Measurements from ENCODE around the gene SETD5. TPM values are rescaled to one million over a fixed set of nuclear protein-coding genes. Genes with fewer than 3 reads are reported as not detected.

Gene SETD5
- total RNA-seq, 3 donors from 2014 or later (not counting 1 experiment from before 2014, with no cell fraction given), result 106 to 154 (median 140) TPM

- Histone ChIP-seq H3K4me1 (ENCODE audit: control insufficient read depth, insufficient read depth, low read length) (no peaks in the 10 kb centered on the region), H3K4me3 (ENCODE audit: low read length) (no peak overlapping the region), H3K27ac (ENCODE audit: low read length) (no peak overlapping the region), H3K9me3 (ENCODE audit: control insufficient read depth, insufficient read depth, low read length) (no peaks in the 10 kb centered on the region), H3K36me3 (ENCODE audit: control insufficient read depth, insufficient read depth, low read length) (peaks cover 7% of the 10 kb centered on the region), H3K27me3 (ENCODE audit: control insufficient read depth, insufficient read depth, low read length) (no peaks in the 10 kb centered on the region)
- ATAC-seq (no peak), DNase-seq (no peak)
- H3K36me3 Mint-ChIP-seq, result no peaks in the 10 kb centered on the region
- no peaks in the 10 kb centered on the region for H3K9me3 Mint-ChIP-seq
- no CpG with 5 or more reads among the region's 2 CpGs for WGBS (ENCODE audit: insufficient coverage)
- no peaks in the 10 kb centered on the region for H3K27me3 Mint-ChIP-seq (ENCODE audit: low read depth in 2 of 2)
- H3K4me3 Mint-ChIP-seq, result no peak overlapping the region
- peak overlapping the region; percentile 53 to 74 for H3K27ac Mint-ChIP-seq
- TF ChIP-seq CTCF (IDR thresholded peaks at IDR 0.05), result no peak
- H3K4me1 Mint-ChIP-seq, result peaks cover 50 to 57% of the 10 kb centered on the region in 2 donors
- intact Hi-C loops (cut with micrococcal nuclease), result no loop called here
Measured at GRCh38 chr3:9420850-9421549, 23.6 kb downstream of the SETD5 start.

- peak in 1 of 2 donors; percentile 69 for DNase-seq
- Mint-ChIP-seq H3K9me3 (no peaks in the 10 kb centered on the region), H3K4me1 (peaks cover 39 to 44% of the 10 kb centered on the region in 2 donors), H3K36me3 (peaks cover 6% of the 10 kb centered on the region), H3K27ac (peak overlapping the region; percentile 74 to 75), H3K4me3 (no peak overlapping the region), H3K27me3 (ENCODE audit: low read depth in 2 of 2) (no peaks in the 10 kb centered on the region)
- intact Hi-C loops (cut with micrococcal nuclease), result loop anchor here (1.0 kb wide), 1 partner anchor 70 kb away; no protein-coding TSS in a partner anchor
- H3K4me1 ChIP-seq (ENCODE audit: control insufficient read depth, insufficient read depth, low read length), result no peaks in the 10 kb centered on the region
- no peak overlapping the region for H3K27ac ChIP-seq (ENCODE audit: low read length)
- H3K9me3 ChIP-seq (ENCODE audit: control insufficient read depth, insufficient read depth, low read length), result no peaks in the 10 kb centered on the region
- ATAC-seq, result peak; percentile 70 to 91 (median 79)
- no peak overlapping the region for H3K4me3 ChIP-seq (ENCODE audit: low read length)
- 61% methylated on average over 5 of the region's 5 CpGs for WGBS (ENCODE audit: insufficient coverage)
- H3K27me3 ChIP-seq (ENCODE audit: control insufficient read depth, insufficient read depth, low read length), result no peaks in the 10 kb centered on the region
- peaks cover 20% of the 10 kb centered on the region for H3K36me3 ChIP-seq (ENCODE audit: control insufficient read depth, insufficient read depth, low read length)
- TF ChIP-seq CTCF (IDR thresholded peaks at IDR 0.05), result peak; percentile 64
Measured at GRCh38 chr3:9422712-9423424, 25.5 kb downstream of the SETD5 start.

- TF ChIP-seq CTCF (IDR thresholded peaks at IDR 0.05), result no peak
- intact Hi-C loops (cut with micrococcal nuclease), result no loop called here
- no peaks in the 10 kb centered on the region for H3K27me3 Mint-ChIP-seq (ENCODE audit: low read depth in 2 of 2)
- H3K4me1 ChIP-seq (ENCODE audit: control insufficient read depth, insufficient read depth, low read length), result no peaks in the 10 kb centered on the region
- peaks cover 14 to 21% of the 10 kb centered on the region in 2 donors for H3K4me1 Mint-ChIP-seq
- H3K9me3 ChIP-seq (ENCODE audit: control insufficient read depth, insufficient read depth, low read length), result no peaks in the 10 kb centered on the region
- no peaks in the 10 kb centered on the region for H3K27me3 ChIP-seq (ENCODE audit: control insufficient read depth, insufficient read depth, low read length)
- peak overlapping the region; percentile 30 to 77 for H3K27ac Mint-ChIP-seq
- H3K9me3 Mint-ChIP-seq, result no peaks in the 10 kb centered on the region
- ATAC-seq (no peak), DNase-seq (no peak)
- H3K36me3 Mint-ChIP-seq, result peaks cover 22% of the 10 kb centered on the region
- H3K4me3 Mint-ChIP-seq, result no peak overlapping the region
- no peak overlapping the region for H3K27ac ChIP-seq (ENCODE audit: low read length)
- H3K4me3 ChIP-seq (ENCODE audit: low read length), result no peak overlapping the region
- H3K36me3 ChIP-seq (ENCODE audit: control insufficient read depth, insufficient read depth, low read length), result peaks cover 68% of the 10 kb centered on the region
Measured at GRCh38 chr3:9428411-9428810, 31.0 kb downstream of the SETD5 start.
